Measurements from ENCODE around the gene PXT1. TPM values are rescaled to one million over a fixed set of nuclear protein-coding genes. Genes with fewer than 3 reads are reported as not detected.

The PXT1 gene
- total and polyA plus RNA-seq, 4 donors: not detected

- peaks cover 1 to 20% (median 10%) of the 10 kb centered on the region in 4 donors for H3K4me1 ChIP-seq (ENCODE audit: control insufficient read depth in 4 of 4, insufficient read depth in 4 of 4, low read length in 3 of 4)
- H3K9me3 ChIP-seq (ENCODE audit: control insufficient read depth in 4 of 4, low read length in 3 of 4): no peaks in the 10 kb centered on the region
- WGBS: 29% methylated on average over 8 of the region's 8 CpGs
- DNase-seq (ENCODE audit: low spot score): peak; percentile 87
- peak overlapping the region; percentile 98 to 99 for H3K27ac ChIP-seq (ENCODE audit: low read depth in 1 of 2, low read length in 2 of 2)
- TF ChIP-seq ZBTB33 (IDR thresholded peaks at IDR 0.05) (no peak), EGR1 (IDR thresholded peaks at IDR 0.05; ENCODE audit: low read depth in 2 of 2) (peak in 1 of 2 donors; percentile 63), RAD21 (IDR thresholded peaks at IDR 0.05) (peak; percentile 33 to 39), YY1 (IDR thresholded peaks at IDR 0.05) (peak; percentile 78), SP1 (IDR thresholded peaks at IDR 0.05) (peak; percentile 57), FOXA1 (IDR thresholded peaks at IDR 0.05) (peak; percentile 6), RXRA (IDR thresholded peaks at IDR 0.05) (peak; percentile 41 to 76), GABPA (IDR thresholded peaks at IDR 0.05 in 1 of 2, conservative IDR thresholded peaks at IDR 0.05 in 1 of 2) (peak; percentile 50 to 85), MAX (IDR thresholded peaks at IDR 0.05) (peak; percentile 42), NR2F2 (IDR thresholded peaks at IDR 0.05) (peak; percentile 82), ATF3 (IDR thresholded peaks at IDR 0.05) (peak; percentile 87), HNF4G (IDR thresholded peaks at IDR 0.05) (no peak), REST (IDR thresholded peaks at IDR 0.05) (no peak), HNF4A (conservative IDR thresholded peaks at IDR 0.05) (peak; percentile 31 to 40), JUND (IDR thresholded peaks at IDR 0.05) (peak; percentile 96), CTCF (IDR thresholded peaks at IDR 0.05; ENCODE audit: low read depth, low read length, missing input control) (no peak), FOXA2 (IDR thresholded peaks at IDR 0.05) (no peak), TAF1 (conservative IDR thresholded peaks at IDR 0.05) (no peak)
- no peaks in the 10 kb centered on the region for H3K36me3 ChIP-seq (ENCODE audit: control insufficient read depth in 4 of 4, insufficient read depth in 3 of 4, low read depth in 1 of 4, low read length in 3 of 4)
- H3K27me3 ChIP-seq (ENCODE audit: control insufficient read depth in 4 of 4, insufficient read depth in 4 of 4, low read length in 3 of 4): no peaks in the 10 kb centered on the region
- peak overlapping the region; percentile 32 to 100 for H3K9ac ChIP-seq (ENCODE audit: low read depth in 1 of 2, low read length in 2 of 2)
- no peak overlapping the region for H3K4me3 ChIP-seq (ENCODE audit: low read depth in 1 of 3, low read length in 3 of 3)
Observed at GRCh38 chr6:36441307-36441894, 1.3 kb downstream of the PXT1 start.
